Endodermal cell (in vitro differentiated cells): ENCODE measurements around the gene TCF20. TPM values are rescaled to one million over a fixed set of nuclear protein-coding genes. Genes with fewer than 3 reads are reported as not detected.

Experiments
- DNase-seq: peaks from one replicate; pipeline ENCODE4 v3.0.0-alpha.2; 2017
- H3K27ac ChIP-seq: 2 replicates; pipeline ENCODE4 v1.5.1; 2013; ENCODE audit warnings: mild to moderate bottlenecking, low read depth, low read length, moderate library complexity
- H3K27me3 ChIP-seq: 2 replicates; pipeline ENCODE4 v1.6.1; 2013; ENCODE audit warnings: mild to moderate bottlenecking, low read length, moderate library complexity; ENCODE audit not compliant: insufficient read depth, control insufficient read depth, poor library complexity, severe bottlenecking
- H3K36me3 ChIP-seq: 2 replicates; pipeline ENCODE4 v1.7.0; 2013; ENCODE audit warnings: mild to moderate bottlenecking, low read length, moderate library complexity; ENCODE audit not compliant: control insufficient read depth, insufficient read depth
- H3K4me1 ChIP-seq: one replicate; pipeline ENCODE4 v1.7.0; 2013; ENCODE audit warnings: low read length; ENCODE audit not compliant: control insufficient read depth, insufficient read depth
- H3K4me3 ChIP-seq: 2 replicates; pipeline ENCODE4 v1.5.1; 2013; ENCODE audit warnings: mild to moderate bottlenecking, low read length, moderate library complexity
- H3K9ac ChIP-seq: 2 replicates; pipeline ENCODE4 v1.6.1; 2013; ENCODE audit warnings: mild to moderate bottlenecking, low read length, moderate library complexity; ENCODE audit not compliant: poor library complexity, severe bottlenecking; ENCODE audit errors: extremely low read depth
- H3K9me3 ChIP-seq: 2 replicates; pipeline ENCODE4 v1.6.1; 2013; ENCODE audit warnings: mild to moderate bottlenecking, low read length, moderate library complexity; ENCODE audit not compliant: control insufficient read depth
- H3K27ac Mint-ChIP-seq: 2 replicates; pipeline ENCODE4 v1.8.0; 2020; ENCODE audit warnings: mixed read lengths
- H3K27me3 Mint-ChIP-seq: 2 replicates; pipeline ENCODE4 v1.8.0; 2021; ENCODE audit warnings: mild to moderate bottlenecking, mixed read lengths; ENCODE audit not compliant: insufficient read depth
- H3K36me3 Mint-ChIP-seq: 2 replicates; pipeline ENCODE4 v1.8.0; 2020; ENCODE audit warnings: low read depth, mixed read lengths
- H3K4me1 Mint-ChIP-seq: 2 replicates; pipeline ENCODE4 v1.8.0; 2020; ENCODE audit warnings: mixed read lengths
- H3K4me3 Mint-ChIP-seq: 2 replicates; pipeline ENCODE4 v1.8.0; 2020; ENCODE audit warnings: mild to moderate bottlenecking, moderate library complexity, mixed read lengths
- H3K9me3 Mint-ChIP-seq: 2 replicates; pipeline ENCODE4 v1.8.0; 2020; ENCODE audit warnings: mild to moderate bottlenecking, mixed read lengths
- WGBS, 2 experiments: methylation state at CpG; one replicate each; pipeline versions ENCODE4 v1.1.5 to v1.1.7; 2013; ENCODE audit warnings: missing lambda C conversion rate in 2 of 2, mixed read lengths in 1 of 2; ENCODE audit not compliant: insufficient coverage in 1 of 2, insufficient read length in 1 of 2; 5-methylcytosine and 5-hydroxymethylcytosine counted together
- total RNA-seq, 2 donors: library from RNA; stranded (reverse); fragmentation: NEBNext Ultra II Directional in 1 of 2; extraction: Animal tissue kit (Norgen Biotek cat#: 25700) in 1 of 2; gene quantifications; 2 replicates in 1 of 2; 3 replicates in 1 of 2; pipeline ENCODE4 v1.2.1, GENCODE V29; 2021
- TF ChIP-seq, protein P1 (sequence below): fragments of 200-600 bp; sonication (generic); conservative IDR thresholded peaks from 2 replicates; pipeline ENCODE4 v1.5.0; 2021; ENCODE audit warnings: antibody characterized with exemption, mild to moderate bottlenecking

Gene TCF20
- total RNA-seq, 2 donors from 2014 or later: 113 to 134 TPM

DNA sequence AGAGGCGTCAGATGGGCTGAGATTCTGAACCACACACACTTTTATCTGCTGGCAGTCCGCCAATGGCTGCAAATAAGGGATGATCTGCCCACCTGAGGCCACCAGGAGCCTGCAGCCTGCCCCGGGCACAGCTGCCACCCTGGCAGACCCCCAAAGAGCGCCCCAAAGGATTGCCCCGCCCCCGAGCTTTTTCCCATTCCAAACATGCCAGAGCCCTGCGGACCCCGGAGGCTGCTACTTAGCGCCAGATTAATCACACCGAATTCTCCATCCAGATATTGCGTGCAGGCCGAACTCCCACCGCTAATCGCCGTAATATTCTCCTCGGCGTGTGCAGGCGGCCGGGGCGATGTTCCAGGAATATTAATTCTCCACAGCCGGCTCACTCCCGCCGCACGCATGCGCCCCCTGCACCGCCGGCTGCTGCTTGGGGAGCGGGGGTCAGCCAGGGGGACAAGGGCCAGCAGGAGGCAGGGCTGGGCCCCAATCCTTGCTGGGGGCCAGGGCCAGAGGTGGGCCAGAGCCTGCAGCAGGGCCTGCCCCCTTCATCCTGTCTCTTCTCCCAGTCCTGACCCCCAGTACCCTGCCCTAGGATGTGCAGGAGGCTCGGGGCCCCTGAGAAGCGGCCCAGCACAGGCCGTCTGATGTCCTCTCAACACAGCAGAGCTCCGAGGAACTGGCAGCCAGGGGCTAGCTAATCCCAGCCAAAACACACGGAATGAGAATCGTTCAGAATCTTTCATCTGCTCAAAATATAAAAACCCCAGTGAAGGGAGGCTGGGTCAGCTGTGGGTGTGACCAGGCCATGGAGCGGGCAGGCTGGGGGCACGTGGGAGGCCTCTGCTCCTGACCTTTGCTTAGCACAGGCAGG is 19.5 kb upstream of the TCF20 start:
- WGBS, 2 experiments: 89 to 92% methylated on average over 26 to 36 of the region's 36 CpGs
- H3K27ac Mint-ChIP-seq: no peak overlapping the region
- H3K9me3 Mint-ChIP-seq: no peaks in the 10 kb centered on the region
- H3K4me1 Mint-ChIP-seq: peaks cover 6% of the 10 kb centered on the region
- Histone ChIP-seq H3K27ac (no peak overlapping the region), H3K9me3 (no peaks in the 10 kb centered on the region), H3K36me3 (no peaks in the 10 kb centered on the region), H3K4me3 (no peak overlapping the region), H3K4me1 (peaks cover 6% of the 10 kb centered on the region), H3K27me3 (no peaks in the 10 kb centered on the region), H3K9ac (no peak overlapping the region)
- H3K36me3 Mint-ChIP-seq: no peaks in the 10 kb centered on the region
- H3K27me3 Mint-ChIP-seq: peaks cover 9% of the 10 kb centered on the region
- TF ChIP-seq, protein P1, sequence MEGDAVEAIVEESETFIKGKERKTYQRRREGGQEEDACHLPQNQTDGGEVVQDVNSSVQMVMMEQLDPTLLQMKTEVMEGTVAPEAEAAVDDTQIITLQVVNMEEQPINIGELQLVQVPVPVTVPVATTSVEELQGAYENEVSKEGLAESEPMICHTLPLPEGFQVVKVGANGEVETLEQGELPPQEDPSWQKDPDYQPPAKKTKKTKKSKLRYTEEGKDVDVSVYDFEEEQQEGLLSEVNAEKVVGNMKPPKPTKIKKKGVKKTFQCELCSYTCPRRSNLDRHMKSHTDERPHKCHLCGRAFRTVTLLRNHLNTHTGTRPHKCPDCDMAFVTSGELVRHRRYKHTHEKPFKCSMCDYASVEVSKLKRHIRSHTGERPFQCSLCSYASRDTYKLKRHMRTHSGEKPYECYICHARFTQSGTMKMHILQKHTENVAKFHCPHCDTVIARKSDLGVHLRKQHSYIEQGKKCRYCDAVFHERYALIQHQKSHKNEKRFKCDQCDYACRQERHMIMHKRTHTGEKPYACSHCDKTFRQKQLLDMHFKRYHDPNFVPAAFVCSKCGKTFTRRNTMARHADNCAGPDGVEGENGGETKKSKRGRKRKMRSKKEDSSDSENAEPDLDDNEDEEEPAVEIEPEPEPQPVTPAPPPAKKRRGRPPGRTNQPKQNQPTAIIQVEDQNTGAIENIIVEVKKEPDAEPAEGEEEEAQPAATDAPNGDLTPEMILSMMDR: no peak
- H3K4me3 Mint-ChIP-seq: no peak overlapping the region
- no peak for DNase-seq

DNA sequence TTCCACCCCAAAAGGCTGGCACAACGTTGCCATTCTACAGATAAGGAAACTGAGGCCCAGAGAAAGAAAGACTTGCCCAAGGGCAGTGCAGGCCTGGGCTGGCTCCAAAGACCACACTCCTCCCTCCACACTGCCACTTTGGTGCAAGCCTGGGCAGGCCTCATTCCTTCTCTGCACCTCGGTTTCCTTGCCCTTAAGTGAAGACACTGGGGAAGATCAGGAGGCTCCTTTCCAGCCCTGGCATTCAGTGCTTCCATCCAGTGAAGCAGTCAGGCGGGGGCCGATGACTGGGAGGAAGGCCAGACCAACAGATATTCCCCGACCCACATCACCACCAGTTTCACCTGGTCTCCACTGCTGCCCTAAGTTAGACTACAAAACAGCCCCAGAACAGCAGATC is 18.3 kb upstream of the TCF20 start:
- Histone ChIP-seq H3K9me3 (no peaks in the 10 kb centered on the region), H3K27me3 (peaks cover 11% of the 10 kb centered on the region), H3K4me1 (peaks cover 3% of the 10 kb centered on the region), H3K36me3 (no peaks in the 10 kb centered on the region), H3K27ac (no peak overlapping the region), H3K9ac (no peak overlapping the region), H3K4me3 (no peak overlapping the region)
- H3K9me3 Mint-ChIP-seq: no peaks in the 10 kb centered on the region
- no peak overlapping the region for H3K4me3 Mint-ChIP-seq
- no peak for DNase-seq
- no peak overlapping the region for H3K27ac Mint-ChIP-seq
- no peaks in the 10 kb centered on the region for H3K36me3 Mint-ChIP-seq
- TF ChIP-seq, protein P1: no peak
- peaks cover 4% of the 10 kb centered on the region for H3K4me1 Mint-ChIP-seq
- WGBS, 2 experiments: 90 to 100% methylated on average over 2 to 5 of the region's 5 CpGs
- H3K27me3 Mint-ChIP-seq: peaks cover 16% of the 10 kb centered on the region

DNA sequence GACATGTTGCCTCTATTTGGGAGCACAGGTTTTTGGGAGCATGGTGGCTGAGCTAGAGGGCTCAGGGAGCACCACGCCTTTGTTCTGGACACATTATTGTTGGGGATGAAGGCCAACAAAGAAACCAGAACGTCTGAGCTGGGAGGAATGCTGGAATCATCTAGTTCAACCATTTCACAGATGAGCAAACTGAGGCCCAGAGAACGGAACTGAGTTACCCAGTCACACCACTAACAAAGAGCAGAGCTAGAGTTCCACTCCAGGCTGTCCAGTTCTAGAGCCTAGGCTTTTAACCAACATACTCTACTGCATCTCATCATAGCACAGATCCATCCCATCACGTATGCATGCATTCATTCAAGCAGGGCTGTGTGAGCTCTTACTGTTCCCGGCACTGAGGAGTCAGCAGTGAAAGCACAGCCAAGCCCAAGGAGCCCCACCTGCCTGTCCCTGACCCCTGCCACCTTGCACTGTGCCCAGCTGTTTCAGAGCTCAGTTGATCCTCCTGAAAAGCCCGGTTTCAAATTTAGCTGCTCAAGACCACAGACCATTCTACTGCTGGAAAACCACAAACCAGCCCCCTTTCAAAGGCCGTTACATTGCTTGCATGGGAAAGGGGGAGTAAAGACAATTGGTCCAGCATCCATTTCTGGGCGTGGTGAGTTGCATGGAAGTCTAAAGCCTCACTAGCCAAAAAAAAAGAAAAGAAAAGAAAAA is 16.9 kb upstream of the TCF20 start:
- H3K4me1 Mint-ChIP-seq: peaks cover 6% of the 10 kb centered on the region
- H3K9me3 Mint-ChIP-seq: no peaks in the 10 kb centered on the region
- TF ChIP-seq, protein P1: no peak
- Histone ChIP-seq H3K27me3 (peaks cover 11% of the 10 kb centered on the region), H3K36me3 (no peaks in the 10 kb centered on the region), H3K4me3 (no peak overlapping the region), H3K4me1 (no peaks in the 10 kb centered on the region), H3K9me3 (no peaks in the 10 kb centered on the region), H3K27ac (no peak overlapping the region), H3K9ac (no peak overlapping the region)
- DNase-seq: no peak
- no peak overlapping the region for H3K27ac Mint-ChIP-seq
- 73 to 87% methylated on average over 6 to 8 of the region's 8 CpGs for whole genome bisulfite sequencing, 2 experiments
- H3K4me3 Mint-ChIP-seq: no peak overlapping the region
- H3K36me3 Mint-ChIP-seq: no peaks in the 10 kb centered on the region
- H3K27me3 Mint-ChIP-seq: peaks cover 23% of the 10 kb centered on the region
